Esophagus squamous epithelium (tissue), 5 donors: ENCODE results near the gene HGF. TPM values are rescaled to one million over a fixed set of nuclear protein-coding genes. Genes with fewer than 3 reads are reported as not detected.
"Not testable (repeated sequence)": the region's sequence is repeated elsewhere in the genome, so short reads cannot be mapped to it uniquely, and the experiment has no call there.

Experiments
- DNase-seq: peaks from one replicate; lab custom pipeline; 2025; lab: John Stamatoyannopoulos, UW
- H3K27ac ChIP-seq, 4 donors: fragments of 200-600 bp; sonication (generic); one replicate each; pipeline ENCODE4 v1.5.1; 2016 to 2019; ENCODE audit warnings: mild to moderate bottlenecking in 1 of 4
- H3K27me3 ChIP-seq, 4 donors: fragments of 200-600 bp; sonication (generic); 1 replicate in 3 of 4; 2 replicates in 1 of 4; pipeline versions ENCODE4 v1.5.1 to v1.6.0; 2017 to 2021; ENCODE audit warnings: antibody characterized with exemption in 1 of 4
- H3K36me3 ChIP-seq, 3 donors: fragments of 200-600 bp; sonication (generic); one replicate each; pipeline ENCODE4 v1.5.1; 2016 to 2019
- H3K4me1 ChIP-seq, 3 donors: fragments of 200-600 bp; sonication (generic); one replicate each; pipeline ENCODE4 v1.5.1; 2017 to 2019
- H3K4me3 ChIP-seq, 4 donors: fragments of 200-600 bp; sonication (generic); 1 replicate in 3 of 4; 2 replicates in 1 of 4; pipeline ENCODE4 v1.5.1; 2016 to 2019; ENCODE audit warnings: mild to moderate bottlenecking in 2 of 4, moderate library complexity in 1 of 4
- H3K9me3 ChIP-seq, 3 donors: fragments of 200-600 bp; sonication (generic); one replicate each; pipeline ENCODE4 v1.5.1; 2016 to 2019
- POLR2A ChIP-seq, 4 donors: fragments of 450-650 bp; IDR thresholded peaks; one replicate each; pipeline ENCODE4 v1.6.1; 2017; ENCODE audit warnings: antibody characterized with exemption in 4 of 4, mild to moderate bottlenecking in 4 of 4, moderate library complexity in 3 of 4
- WGBS, 2 donors: methylation state at CpG; one replicate each; pipeline ENCODE4 v1.1.5; 2018; 5-methylcytosine and 5-hydroxymethylcytosine counted together
- intact Hi-C: fragments of 100-400 bp; cut with DNase I; formaldehyde crosslinking; loops from one replicate; pipeline ENCODE4 v1.15.0; 2022
- total RNA-seq, 4 donors: library from RNA; depleted of rRNA; stranded (reverse); fragments of >200 nt; gene quantifications; one replicate each; pipeline ENCODE4 v1.1.0, GENCODE V29; 2016
- TF ChIP-seq, protein P1 (sequence below), 6 experiments: fragments of 450-650 bp in 4 of 6; fragments of 200-600 bp in 2 of 6; sonication (generic) in 2 of 6; IDR thresholded peaks; one replicate each; pipeline ENCODE4 v1.5.1; 2016 to 2019; ENCODE audit warnings: antibody characterized with exemption in 6 of 6, mild to moderate bottlenecking in 4 of 6, moderate library complexity in 4 of 6
- donor health status: DM: yes; HTN: yes; CAD: no.

The HGF gene
- 1 to 10 TPM in 2 of 4 donors, under 1 TPM in 2; 0.30 to 4.4 (median 0.95) TPM for total RNA-seq

DNA sequence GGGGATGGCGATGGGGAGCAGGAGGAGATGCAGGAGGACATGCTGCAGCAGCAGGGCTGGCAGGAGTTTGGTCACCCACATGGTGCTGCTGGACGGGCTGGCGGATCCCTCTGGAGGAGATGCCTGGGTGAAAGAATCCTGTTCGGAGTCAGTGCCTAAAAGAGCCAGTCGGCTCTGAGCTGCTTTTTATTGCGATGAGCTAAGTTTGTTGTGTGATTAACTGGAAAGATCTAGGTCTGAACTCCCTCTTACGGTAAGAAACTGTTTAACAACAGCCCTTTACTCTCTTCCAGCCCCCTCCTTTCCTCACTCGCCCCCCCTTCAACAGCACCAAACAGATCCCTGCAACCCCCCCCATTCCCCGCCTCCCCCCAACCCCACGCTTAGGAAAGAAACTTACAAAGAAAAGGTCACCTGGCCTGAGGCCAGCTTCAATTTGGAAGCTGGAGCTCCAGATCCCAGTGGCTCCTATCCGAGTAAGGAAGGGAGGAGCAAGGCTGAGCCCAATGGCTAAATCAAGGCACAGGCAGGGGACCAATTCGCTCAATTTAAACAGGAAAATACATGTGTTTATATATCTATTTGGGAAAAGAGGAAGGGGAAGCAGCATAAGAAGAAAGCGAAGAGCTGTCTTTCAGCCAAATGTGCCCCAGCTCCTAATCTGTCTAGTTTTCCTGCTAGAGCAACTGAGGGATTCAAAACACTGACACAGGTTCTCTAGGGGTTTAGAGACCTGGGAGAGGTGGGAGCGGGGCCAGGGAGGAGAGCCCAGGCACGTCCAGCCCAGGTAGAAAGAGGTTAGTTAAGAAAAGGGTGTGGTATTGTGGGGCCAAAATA, at the start of gene HGF:
Gene HGF (minus strand): TSS at position 157 of the 837 bp plus-strand sequence. CDS start 76 bp downstream, at position 81.
- WGBS, 2 donors: 14 to 15% methylated on average over 11 to 12 of the region's 15 CpGs
- intact Hi-C loops: no loop called here
- peak; percentile 1 for DNase-seq

GRCh38 chr7:81816312-81816711, 46.5 kb upstream of the HGF start:
- 34 to 51% methylated on average over 3 of the region's 3 CpGs for WGBS, 2 donors
- Histone ChIP-seq H3K27me3 (no peaks in the 10 kb centered on the region), H3K4me3 (no peak overlapping the region), H3K4me1 (no peaks in the 10 kb centered on the region), H3K9me3 (no peaks in the 10 kb centered on the region), H3K27ac (no peak overlapping the region), H3K36me3 (no peaks in the 10 kb centered on the region)
- intact Hi-C loops: no loop called here
- TF ChIP-seq, protein P1, sequence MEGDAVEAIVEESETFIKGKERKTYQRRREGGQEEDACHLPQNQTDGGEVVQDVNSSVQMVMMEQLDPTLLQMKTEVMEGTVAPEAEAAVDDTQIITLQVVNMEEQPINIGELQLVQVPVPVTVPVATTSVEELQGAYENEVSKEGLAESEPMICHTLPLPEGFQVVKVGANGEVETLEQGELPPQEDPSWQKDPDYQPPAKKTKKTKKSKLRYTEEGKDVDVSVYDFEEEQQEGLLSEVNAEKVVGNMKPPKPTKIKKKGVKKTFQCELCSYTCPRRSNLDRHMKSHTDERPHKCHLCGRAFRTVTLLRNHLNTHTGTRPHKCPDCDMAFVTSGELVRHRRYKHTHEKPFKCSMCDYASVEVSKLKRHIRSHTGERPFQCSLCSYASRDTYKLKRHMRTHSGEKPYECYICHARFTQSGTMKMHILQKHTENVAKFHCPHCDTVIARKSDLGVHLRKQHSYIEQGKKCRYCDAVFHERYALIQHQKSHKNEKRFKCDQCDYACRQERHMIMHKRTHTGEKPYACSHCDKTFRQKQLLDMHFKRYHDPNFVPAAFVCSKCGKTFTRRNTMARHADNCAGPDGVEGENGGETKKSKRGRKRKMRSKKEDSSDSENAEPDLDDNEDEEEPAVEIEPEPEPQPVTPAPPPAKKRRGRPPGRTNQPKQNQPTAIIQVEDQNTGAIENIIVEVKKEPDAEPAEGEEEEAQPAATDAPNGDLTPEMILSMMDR (IDR thresholded peaks at IDR 0.05): no peak
- TF ChIP-seq POLR2A (IDR thresholded peaks at IDR 0.05): no peak
- DNase-seq: no peak

More for the DNA sequence above, at the start of gene HGF:
- H3K4me1 ChIP-seq: peaks cover 8 to 37% (median 11%) of the 10 kb centered on the region in 3 donors
- no peaks in the 10 kb centered on the region for H3K9me3 ChIP-seq
- peak within 1 kb of the TSS; percentile 41 to 79 (median 66) for H3K27ac ChIP-seq
- no peaks in the 10 kb centered on the region for H3K36me3 ChIP-seq
- TF ChIP-seq, protein P1 (IDR thresholded peaks at IDR 0.05): peak in 1 of 6 experiments; percentile 12
- no peak for TF ChIP-seq POLR2A (IDR thresholded peaks at IDR 0.05)
- peak within 1 kb of the TSS; percentile 12 to 62 (median 36) for H3K4me3 ChIP-seq
- no peaks in the 10 kb centered on the region for H3K27me3 ChIP-seq

GRCh38 chr7:81812866-81813476, 43.1 kb upstream of the HGF start:
- H3K4me1 ChIP-seq, H3K36me3 ChIP-seq, H3K9me3 ChIP-seq, DNase-seq, H3K27me3 ChIP-seq, intact Hi-C loops, H3K4me3 ChIP-seq, H3K27ac ChIP-seq: not testable (repeated sequence)
- 74 to 87% methylated on average over 3 of the region's 3 CpGs for WGBS, 2 donors

DNA sequence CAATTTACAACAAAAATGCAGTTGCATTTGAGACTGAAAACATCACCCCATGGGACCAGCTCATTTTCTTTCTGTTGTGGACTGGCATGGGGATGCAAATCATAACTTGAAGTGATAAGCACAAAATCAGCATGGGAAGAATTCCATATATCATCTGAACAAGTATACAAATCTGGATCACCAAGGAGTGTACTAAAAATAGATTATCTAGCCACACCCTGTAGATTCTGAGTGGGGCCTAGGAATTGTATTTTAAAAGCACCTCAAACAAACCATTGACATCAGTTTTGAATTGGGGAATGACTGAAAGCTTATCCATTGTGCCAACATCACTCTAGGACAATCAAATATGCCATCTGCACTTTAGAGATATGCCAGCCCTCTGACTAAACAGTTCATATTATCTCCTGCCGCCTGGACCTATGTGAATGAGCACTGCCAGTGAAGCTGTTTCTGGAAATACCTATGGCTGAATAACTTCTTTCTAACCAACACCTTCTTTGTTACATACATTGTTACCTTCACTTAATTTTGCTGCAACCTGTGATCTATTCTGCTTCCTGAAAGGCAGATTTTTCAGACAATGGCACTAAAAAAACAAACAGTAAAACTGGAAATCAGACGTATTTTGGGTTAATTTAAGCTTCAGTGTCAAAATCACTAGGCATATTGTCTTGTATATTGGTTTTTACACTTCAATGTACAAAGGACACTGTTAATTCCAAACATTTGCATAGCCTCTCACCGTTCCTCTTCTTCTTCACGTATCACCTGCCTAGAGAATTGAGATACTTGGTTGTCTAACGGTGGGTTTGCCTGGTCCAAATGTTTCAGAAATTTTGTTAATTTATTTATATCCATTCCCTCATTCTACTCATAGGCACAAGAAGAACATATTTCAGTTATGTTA, 42.4 kb upstream of the HGF start:
- Histone ChIP-seq H3K27me3 (no peaks in the 10 kb centered on the region), H3K4me1 (no peaks in the 10 kb centered on the region), H3K9me3 (no peaks in the 10 kb centered on the region), H3K4me3 (no peak overlapping the region), H3K27ac (no peak overlapping the region), H3K36me3 (no peaks in the 10 kb centered on the region)
- WGBS, 2 donors: 66 to 74% methylated on average over 4 to 5 of the region's 5 CpGs
- TF ChIP-seq, protein P1 (IDR thresholded peaks at IDR 0.05): no peak
- no peak for TF ChIP-seq POLR2A (IDR thresholded peaks at IDR 0.05)
- intact Hi-C loops: no loop called here
- no peak for DNase-seq

DNA sequence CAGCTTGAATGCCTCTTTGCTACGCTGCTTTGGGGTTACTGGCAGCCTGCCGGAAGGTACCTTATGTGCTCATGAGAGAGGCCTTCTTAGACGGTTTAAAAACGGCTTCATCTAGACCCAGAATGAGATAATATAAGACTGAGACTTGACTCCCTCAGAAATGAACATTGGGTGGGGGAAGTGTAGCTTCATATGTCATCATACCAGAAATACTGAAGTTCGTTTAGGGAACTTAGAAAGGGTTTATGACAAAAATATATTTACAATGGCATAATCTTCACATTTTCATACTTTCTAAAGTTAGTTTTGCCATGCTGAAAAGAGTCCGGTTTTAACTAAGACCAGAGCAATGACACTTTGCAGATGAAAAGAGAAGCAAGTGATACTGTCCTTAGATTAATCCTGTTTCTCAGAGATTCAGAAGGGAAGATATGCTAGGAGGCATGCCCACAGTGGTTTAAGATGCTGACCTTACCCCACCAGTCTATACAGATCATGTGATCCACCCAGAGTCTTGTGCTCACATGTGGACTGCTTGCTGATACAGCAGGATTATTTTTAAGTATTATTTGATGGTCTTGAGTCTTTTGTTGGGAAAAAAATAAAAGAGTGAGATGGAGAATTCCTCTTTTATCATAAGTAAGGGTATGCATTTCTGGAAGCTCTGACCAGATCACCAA, 40.8 kb upstream of the HGF start:
- DNase-seq: no peak
- Histone ChIP-seq H3K27ac (peak overlapping the region in 2 of 4 donors; percentile 11 to 30), H3K4me3 (no peak overlapping the region), H3K9me3 (no peaks in the 10 kb centered on the region), H3K4me1 (no peaks in the 10 kb centered on the region), H3K27me3 (no peaks in the 10 kb centered on the region), H3K36me3 (no peaks in the 10 kb centered on the region)
- no peak for TF ChIP-seq POLR2A (IDR thresholded peaks at IDR 0.05)
- TF ChIP-seq, protein P1 (IDR thresholded peaks at IDR 0.05): no peak
- intact Hi-C loops: no loop called here
- WGBS, 2 donors: 58 to 63% methylated on average over 6 of the region's 6 CpGs

DNA sequence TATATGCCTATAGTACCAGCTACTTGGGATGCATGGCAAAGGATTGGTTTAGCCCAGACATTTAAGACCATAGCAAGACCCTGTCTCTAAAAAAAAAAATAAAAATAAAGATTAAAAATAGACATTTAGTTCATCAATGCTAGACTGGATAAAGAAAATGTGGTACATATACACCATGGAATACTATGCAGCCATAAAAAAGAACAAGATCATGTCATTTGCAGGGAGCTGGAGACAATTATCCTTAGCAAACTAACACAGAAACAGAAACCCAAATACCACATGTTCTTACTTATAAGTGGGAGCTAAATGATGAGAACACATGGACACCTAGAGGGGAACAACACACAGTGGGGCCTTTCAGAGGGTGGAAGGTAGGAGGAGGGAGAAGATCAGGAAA, 38.5 kb upstream of the HGF start:
- H3K27ac ChIP-seq, DNase-seq, H3K4me3 ChIP-seq, H3K36me3 ChIP-seq, H3K27me3 ChIP-seq, H3K4me1 ChIP-seq, H3K9me3 ChIP-seq, intact Hi-C loops: not testable (repeated sequence)
